ENCODE data around the gene NPSR1. TPM values are rescaled to one million over a fixed set of nuclear protein-coding genes. Genes with fewer than 3 reads are reported as not detected.

Gene NPSR1
- total and polyA plus RNA-seq, 2 experiments from 2014 or later: not detected

- no peak for DNase-seq (ENCODE audit: low spot score)
- Histone ChIP-seq H3K27me3 (no peaks in the 10 kb centered on the region), H4K20me1 (ENCODE audit: insufficient read depth, poor library complexity, severe bottlenecking) (no peaks in the 10 kb centered on the region), H3K4me2 (no peak overlapping the region), H3K79me2 (no peaks in the 10 kb centered on the region), H3K9me2 (replicated peaks; ENCODE audit: insufficient read depth) (no peaks in the 10 kb centered on the region), H3K4me3 (no peak overlapping the region), H3K4me1 (ENCODE audit: insufficient read depth) (no peaks in the 10 kb centered on the region), H3K36me3 (replicated peaks; ENCODE audit: insufficient read depth, low read depth) (no peaks in the 10 kb centered on the region), H3K27ac (no peak overlapping the region), H2AFZ (no peak overlapping the region), H3K9me3 (ENCODE audit: low read depth) (no peaks in the 10 kb centered on the region)
- TF ChIP-seq, protein P1, sequence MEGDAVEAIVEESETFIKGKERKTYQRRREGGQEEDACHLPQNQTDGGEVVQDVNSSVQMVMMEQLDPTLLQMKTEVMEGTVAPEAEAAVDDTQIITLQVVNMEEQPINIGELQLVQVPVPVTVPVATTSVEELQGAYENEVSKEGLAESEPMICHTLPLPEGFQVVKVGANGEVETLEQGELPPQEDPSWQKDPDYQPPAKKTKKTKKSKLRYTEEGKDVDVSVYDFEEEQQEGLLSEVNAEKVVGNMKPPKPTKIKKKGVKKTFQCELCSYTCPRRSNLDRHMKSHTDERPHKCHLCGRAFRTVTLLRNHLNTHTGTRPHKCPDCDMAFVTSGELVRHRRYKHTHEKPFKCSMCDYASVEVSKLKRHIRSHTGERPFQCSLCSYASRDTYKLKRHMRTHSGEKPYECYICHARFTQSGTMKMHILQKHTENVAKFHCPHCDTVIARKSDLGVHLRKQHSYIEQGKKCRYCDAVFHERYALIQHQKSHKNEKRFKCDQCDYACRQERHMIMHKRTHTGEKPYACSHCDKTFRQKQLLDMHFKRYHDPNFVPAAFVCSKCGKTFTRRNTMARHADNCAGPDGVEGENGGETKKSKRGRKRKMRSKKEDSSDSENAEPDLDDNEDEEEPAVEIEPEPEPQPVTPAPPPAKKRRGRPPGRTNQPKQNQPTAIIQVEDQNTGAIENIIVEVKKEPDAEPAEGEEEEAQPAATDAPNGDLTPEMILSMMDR (IDR thresholded peaks at IDR 0.05; ENCODE audit: poor library complexity): no peak
- TF ChIP-seq EZH2phosphoT487 (IDR thresholded peaks at IDR 0.05; ENCODE audit: low read depth, severe bottlenecking, unreplicated experiment): no peak
- no peak for TF ChIP-seq EZH2 (IDR thresholded peaks at IDR 0.05; ENCODE audit: borderline replicate concordance)
- WGBS (ENCODE audit: low lambda C conversion rate, missing lambda C conversion rate): 41% methylated on average over 3 of the region's 3 CpGs
Measured at GRCh38 chr7:34659472-34660075, 1.6 kb downstream of the NPSR1 start.

GRCh38 chr7:34662058-34662708 lies 4.2 kb downstream of the NPSR1 start:
- Histone ChIP-seq H3K9me3 (ENCODE audit: low read depth) (no peaks in the 10 kb centered on the region), H3K27ac (no peak overlapping the region), H4K20me1 (ENCODE audit: insufficient read depth, poor library complexity, severe bottlenecking) (no peaks in the 10 kb centered on the region), H3K27me3 (no peaks in the 10 kb centered on the region), H3K4me3 (no peak overlapping the region), H3K9me2 (replicated peaks; ENCODE audit: insufficient read depth) (no peaks in the 10 kb centered on the region), H3K4me1 (ENCODE audit: insufficient read depth) (no peaks in the 10 kb centered on the region), H3K4me2 (no peak overlapping the region), H2AFZ (no peak overlapping the region), H3K36me3 (replicated peaks; ENCODE audit: insufficient read depth, low read depth) (no peaks in the 10 kb centered on the region), H3K79me2 (no peaks in the 10 kb centered on the region)
- TF ChIP-seq EZH2 (IDR thresholded peaks at IDR 0.05; ENCODE audit: borderline replicate concordance) (no peak), EZH2phosphoT487 (IDR thresholded peaks at IDR 0.05; ENCODE audit: low read depth, severe bottlenecking, unreplicated experiment) (no peak)
- TF ChIP-seq, protein P1 (IDR thresholded peaks at IDR 0.05; ENCODE audit: poor library complexity): no peak
- DNase-seq (ENCODE audit: low spot score): no peak
- 73% methylated on average over 8 of the region's 8 CpGs for WGBS (ENCODE audit: low lambda C conversion rate, missing lambda C conversion rate)

- no peaks in the 10 kb centered on the region for H4K20me1 ChIP-seq (ENCODE audit: insufficient read depth, poor library complexity, severe bottlenecking)
- H3K4me3 ChIP-seq: no peak overlapping the region
- TF ChIP-seq, protein P1 (IDR thresholded peaks at IDR 0.05; ENCODE audit: poor library complexity): no peak
- TF ChIP-seq EZH2phosphoT487 (IDR thresholded peaks at IDR 0.05; ENCODE audit: low read depth, severe bottlenecking, unreplicated experiment) (no peak), EZH2 (IDR thresholded peaks at IDR 0.05; ENCODE audit: borderline replicate concordance) (no peak)
- H2AFZ ChIP-seq: no peak overlapping the region
- H3K36me3 ChIP-seq (replicated peaks; ENCODE audit: insufficient read depth, low read depth): no peaks in the 10 kb centered on the region
- no peaks in the 10 kb centered on the region for H3K27me3 ChIP-seq
- no peak overlapping the region for H3K27ac ChIP-seq
- no peaks in the 10 kb centered on the region for H3K79me2 ChIP-seq
- DNase-seq (ENCODE audit: low spot score): no peak
- H3K9me3 ChIP-seq (ENCODE audit: low read depth): no peaks in the 10 kb centered on the region
- no peak overlapping the region for H3K4me2 ChIP-seq
- no peaks in the 10 kb centered on the region for H3K9me2 ChIP-seq (replicated peaks; ENCODE audit: insufficient read depth)
- no peaks in the 10 kb centered on the region for H3K4me1 ChIP-seq (ENCODE audit: insufficient read depth)
Measured at GRCh38 chr7:34664755-34665154, 6.7 kb downstream of the NPSR1 start.

All from hepatocyte (in vitro differentiated cells).